Fibroblast of peridontal ligament (primary cell): ENCODE measurements around the gene NIPAL1.

ENCODE experiments used
- DNase-seq: peaks from one replicate; pipeline ENCODE4 v3.0.0-alpha.2; 2010; ENCODE audit errors: extremely low read depth

The NIPAL1 gene

GRCh38 chr4:48027653-48028052 lies 11.1 kb downstream of the NIPAL1 start:
- DNase-seq: no peak

- no peak for DNase-seq
These were observed 12.1 kb downstream of the NIPAL1 start for GRCh38 chr4:48028696-48029095.

GRCh38 chr4:48030470-48030869 lies 13.9 kb downstream of the NIPAL1 start:
- no peak for DNase-seq

- DNase-seq: peak; percentile 77
These were observed 15.4 kb downstream of the NIPAL1 start for GRCh38 chr4:48031802-48032525.

- DNase-seq: no peak
These were observed 16.1 kb downstream of the NIPAL1 start for GRCh38 chr4:48032721-48033120.

GRCh38 chr4:48033412-48033811 lies 16.8 kb downstream of the NIPAL1 start:
- DNase-seq: no peak

- DNase-seq: no peak
These were observed 17.3 kb downstream of the NIPAL1 start for GRCh38 chr4:48033825-48034413.

- no peak for DNase-seq
These were observed 19.4 kb downstream of the NIPAL1 start for GRCh38 chr4:48035952-48036351.

- no peak for DNase-seq
These were observed 20.5 kb downstream of the NIPAL1 start for GRCh38 chr4:48037117-48037462.

- no peak for DNase-seq
These were observed 22.1 kb downstream of the NIPAL1 start for GRCh38 chr4:48038666-48039065.

- no peak for DNase-seq
These were observed 23.0 kb downstream of the NIPAL1 start for GRCh38 chr4:48039561-48039960.

- no peak for DNase-seq
These were observed 25.1 kb downstream of the NIPAL1 start for GRCh38 chr4:48041535-48042137.

- no peak for DNase-seq
These were observed 26.4 kb downstream of the NIPAL1 start for GRCh38 chr4:48042979-48043461.

GRCh38 chr4:48043504-48043903 lies 26.9 kb downstream of the NIPAL1 start:
- no peak for DNase-seq

- no peak for DNase-seq
These were observed 27.7 kb downstream of the NIPAL1 start for GRCh38 chr4:48044298-48044697.

- DNase-seq: no peak
These were observed 29.5 kb downstream of the NIPAL1 start for GRCh38 chr4:48046059-48046458.

GRCh38 chr4:48047421-48047844 lies 30.9 kb downstream of the NIPAL1 start:
- DNase-seq: no peak

GRCh38 chr4:48047896-48048295 lies 31.3 kb downstream of the NIPAL1 start:
- no peak for DNase-seq

- no peak for DNase-seq
These were observed 32.9 kb downstream of the NIPAL1 start for GRCh38 chr4:48049483-48049882.

GRCh38 chr4:48051078-48051477 lies 34.5 kb downstream of the NIPAL1 start:
- DNase-seq: no peak

GRCh38 chr4:48058617-48059530 lies 42.3 kb downstream of the NIPAL1 start:
- DNase-seq: no peak

- DNase-seq: no peak
These were observed 47.8 kb downstream of the NIPAL1 start for GRCh38 chr4:48064349-48064748.
